B cell (primary cell): ENCODE data around the gene DLG1. TPM values are rescaled to one million over a fixed set of nuclear protein-coding genes. Genes with fewer than 3 reads are reported as not detected.

Source experiments
- ATAC-seq: fragments of 200-7000 bp; cut with Tn5 transposase; one replicate; pipeline ENCODE4 v1.10.0; 2021; ENCODE audit warnings: low read depth, mild to moderate bottlenecking, moderate number of reproducible peaks, moderate library complexity
- CTCF ChIA-PET: fragments of 350-600 bp; sonication (Branson Sonifier 250); formaldehyde crosslinking; loops from one replicate; lab custom pipeline; 2021; ENCODE audit warnings: antibody characterized with exemption, inconsistent platforms; lab: Charles Lee
- POLR2A ChIA-PET: fragments of 350-600 bp; sonication (Branson Sonifier 250); formaldehyde crosslinking; loops from one replicate; lab custom pipeline; 2021; ENCODE audit warnings: antibody characterized with exemption; lab: Charles Lee
- DNase-seq: peaks from one replicate; pipeline ENCODE4 v3.0.0; 2013
- H2AFZ ChIP-seq: 2 replicates; pipeline ENCODE4 v1.6.1; 2012; ENCODE audit warnings: mild to moderate bottlenecking, low read depth, low read length; ENCODE audit not compliant: insufficient read depth, poor library complexity, severe bottlenecking
- H3K27ac ChIP-seq, 2 donors: 1 replicate in 1 of 2; 2 replicates in 1 of 2; pipeline ENCODE4 v1.5.1; 2012 to 2013; ENCODE audit warnings: low read length in 2 of 2, mild to moderate bottlenecking in 2 of 2, moderate library complexity in 1 of 2
- H3K27me3 ChIP-seq, 4 experiments: fragments of 200-600 bp in 1 of 4; sonication (generic) in 1 of 4; replicated peaks in 1 of 4; 1 replicate in 2 of 4; 2 replicates in 2 of 4; pipeline versions ENCODE4 v1.6.1 to v1.7.0; 2013 to 2016; ENCODE audit warnings: low read length in 3 of 4, mild to moderate bottlenecking in 2 of 4, mixed read lengths in 1 of 4, moderate library complexity in 1 of 4; ENCODE audit not compliant: insufficient read depth in 4 of 4, control insufficient read depth in 3 of 4; ENCODE audit errors: control extremely low read depth in 1 of 4
- H3K36me3 ChIP-seq, 2 experiments: replicated peaks in 1 of 2; 1 replicate in 1 of 2; 2 replicates in 1 of 2; pipeline versions ENCODE4 v1.6.1 to v1.7.1; 2013; ENCODE audit warnings: low read length in 1 of 2; ENCODE audit not compliant: insufficient read depth in 2 of 2, control insufficient read depth in 1 of 2; ENCODE audit errors: control extremely low read depth in 1 of 2, extremely low read depth in 1 of 2
- H3K4me1 ChIP-seq, 2 donors: fragments of 200-600 bp in 1 of 2; sonication (generic) in 1 of 2; 1 replicate in 1 of 2; 2 replicates in 1 of 2; pipeline versions ENCODE4 v1.5.1 to v1.6.1; 2013 to 2017; ENCODE audit warnings: low read length in 2 of 2; ENCODE audit not compliant: control insufficient read depth in 2 of 2, insufficient read depth in 2 of 2
- H3K4me2 ChIP-seq: replicated peaks from 2 replicates; pipeline ENCODE3; 2012; ENCODE audit warnings: mild to moderate bottlenecking, low read depth, low read length; ENCODE audit not compliant: poor library complexity, severe bottlenecking
- H3K4me3 ChIP-seq, 5 experiments: fragments of 200-600 bp in 1 of 5; sonication (generic) in 1 of 5; 1 replicate in 3 of 5; 2 replicates in 2 of 5; pipeline versions ENCODE4 v1.5.1 to v1.7.0; 2011 to 2016; ENCODE audit warnings: low read length in 4 of 5, mild to moderate bottlenecking in 4 of 5, low read depth in 2 of 5, control low read depth in 1 of 5, moderate library complexity in 1 of 5; ENCODE audit not compliant: insufficient read depth in 1 of 5; ENCODE audit errors: control extremely low read depth in 1 of 5, extremely low read depth in 1 of 5
- H3K79me2 ChIP-seq: fragments of 200-600 bp; sonication (generic); one replicate; pipeline ENCODE4 v1.6.0; 2016; ENCODE audit warnings: low read length; ENCODE audit not compliant: control insufficient read depth, insufficient read depth
- H3K9ac ChIP-seq: fragments of 200-600 bp; sonication (generic); 2 replicates; pipeline ENCODE4 v1.6.1; 2017; ENCODE audit warnings: mild to moderate bottlenecking, low read length, moderate library complexity
- H3K9me3 ChIP-seq, 3 donors: one replicate each; pipeline versions ENCODE4 v1.6.1 to v1.7.1; 2013; ENCODE audit warnings: low read length in 2 of 3; ENCODE audit not compliant: control insufficient read depth in 2 of 3, insufficient read depth in 1 of 3; ENCODE audit errors: control extremely low read depth in 1 of 3
- H4K20me1 ChIP-seq: 2 replicates; pipeline ENCODE4 v1.6.0; 2012; ENCODE audit warnings: mild to moderate bottlenecking, low read length; ENCODE audit not compliant: insufficient read depth, control insufficient read depth, poor library complexity, severe bottlenecking
- H3K27ac Mint-ChIP-seq: one replicate; pipeline ENCODE4 v1.8.0; 2021; ENCODE audit warnings: mixed read lengths
- H3K27me3 Mint-ChIP-seq: one replicate; pipeline ENCODE4 v1.8.0; 2021; ENCODE audit warnings: mixed read lengths
- H3K4me1 Mint-ChIP-seq: one replicate; pipeline ENCODE4 v1.8.0; 2021; ENCODE audit warnings: mixed read lengths
- H3K4me3 Mint-ChIP-seq: one replicate; pipeline ENCODE4 v1.8.0; 2021; ENCODE audit warnings: mixed read lengths
- H3K9me3 Mint-ChIP-seq: one replicate; pipeline ENCODE4 v1.8.0; 2022; ENCODE audit warnings: mixed read lengths; ENCODE audit not compliant: insufficient read depth
- EZH2 ChIP-seq: IDR thresholded peaks from 2 replicates; pipeline ENCODE4 v1.6.1; 2012; ENCODE audit warnings: borderline replicate concordance, low read depth, mild to moderate bottlenecking, moderate library complexity, low read length; ENCODE audit not compliant: insufficient read depth, poor library complexity, severe bottlenecking
- WGBS: methylation state at CpG from one replicate; pipeline ENCODE4 v1.1.5; 2013; ENCODE audit warnings: missing lambda C conversion rate; ENCODE audit not compliant: insufficient coverage; 5-methylcytosine and 5-hydroxymethylcytosine counted together
- intact Hi-C: fragments of 100-400 bp; cut with micrococcal nuclease; formaldehyde crosslinking; loops from one replicate; pipeline ENCODE4 v1.10.0; 2022
- polyA plus RNA-seq: library from polyadenylated mRNA; depleted of rRNA; stranded (reverse); fragments of >200 nt; gene quantifications from 2 replicates; pipeline ENCODE4 v1.2.3, GENCODE V29; 2012
- total RNA-seq, 2 donors: library from RNA; stranded (reverse); fragments of 120-200 nt in 1 of 2; gene quantifications; 1 replicate in 1 of 2; 2 replicates in 1 of 2; pipeline versions ENCODE4 v1.2.3 to v1.2.4, GENCODE V29; 2013 to 2022
- TF ChIP-seq, protein P1 (sequence below): fragments of 200-600 bp; IDR thresholded peaks from one replicate; pipeline ENCODE4 v1.8.0; 2022; ENCODE audit warnings: antibody characterized with exemption, mild to moderate bottlenecking

DLG1 gene
- total and polyA plus RNA-seq, 2 donors (not counting 1 experiment from before 2014, with no cell fraction given), result 23.4 to 114 TPM

DNA sequence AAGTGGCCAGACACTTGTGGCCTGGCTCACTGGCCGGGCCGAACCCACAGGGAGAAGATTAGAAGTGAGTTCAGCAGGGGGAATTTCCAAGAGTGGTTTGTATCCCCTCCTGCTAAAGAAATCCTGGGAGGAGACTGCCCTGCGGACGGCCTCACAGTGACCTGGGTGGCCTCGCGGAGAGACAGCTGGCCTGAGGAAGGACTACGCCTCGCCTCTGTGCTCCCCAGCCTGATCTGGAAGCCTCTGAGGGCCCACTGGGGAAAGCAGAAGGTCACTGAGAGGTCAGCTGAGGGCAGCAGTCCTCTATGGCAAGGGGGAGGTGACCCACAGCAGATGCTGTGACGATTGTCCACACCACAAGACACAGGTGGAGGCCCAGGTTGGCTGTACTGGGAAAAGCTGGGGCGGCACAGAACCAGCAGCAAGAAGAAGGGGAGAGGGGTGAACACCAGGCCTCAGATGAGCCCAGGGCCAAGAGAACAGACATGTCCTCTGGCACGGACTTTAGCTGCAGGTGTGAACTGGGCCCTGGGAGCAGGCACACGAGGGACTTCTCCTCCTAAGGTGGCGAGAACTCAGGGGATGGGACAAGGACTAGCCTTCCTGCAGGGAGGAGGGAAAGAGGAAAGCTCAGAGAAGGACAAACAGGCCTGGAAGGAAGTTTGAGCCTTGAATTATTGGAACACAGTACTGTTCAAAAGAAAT lies 37.2 kb upstream of the DLG1 start:
- no peaks in the 10 kb centered on the region for H3K36me3 ChIP-seq
- H2AFZ ChIP-seq, result no peak overlapping the region
- no peak overlapping the region for H3K4me3 Mint-ChIP-seq
- 91% methylated on average over 13 of the region's 13 CpGs for WGBS
- H3K4me1 Mint-ChIP-seq, result no peaks in the 10 kb centered on the region
- no peak overlapping the region for H3K4me2 ChIP-seq
- intact Hi-C loops, result no loop called here
- DNase-seq (no peak), ATAC-seq (no peak)
- no peak for TF ChIP-seq EZH2
- TF ChIP-seq, protein P1, sequence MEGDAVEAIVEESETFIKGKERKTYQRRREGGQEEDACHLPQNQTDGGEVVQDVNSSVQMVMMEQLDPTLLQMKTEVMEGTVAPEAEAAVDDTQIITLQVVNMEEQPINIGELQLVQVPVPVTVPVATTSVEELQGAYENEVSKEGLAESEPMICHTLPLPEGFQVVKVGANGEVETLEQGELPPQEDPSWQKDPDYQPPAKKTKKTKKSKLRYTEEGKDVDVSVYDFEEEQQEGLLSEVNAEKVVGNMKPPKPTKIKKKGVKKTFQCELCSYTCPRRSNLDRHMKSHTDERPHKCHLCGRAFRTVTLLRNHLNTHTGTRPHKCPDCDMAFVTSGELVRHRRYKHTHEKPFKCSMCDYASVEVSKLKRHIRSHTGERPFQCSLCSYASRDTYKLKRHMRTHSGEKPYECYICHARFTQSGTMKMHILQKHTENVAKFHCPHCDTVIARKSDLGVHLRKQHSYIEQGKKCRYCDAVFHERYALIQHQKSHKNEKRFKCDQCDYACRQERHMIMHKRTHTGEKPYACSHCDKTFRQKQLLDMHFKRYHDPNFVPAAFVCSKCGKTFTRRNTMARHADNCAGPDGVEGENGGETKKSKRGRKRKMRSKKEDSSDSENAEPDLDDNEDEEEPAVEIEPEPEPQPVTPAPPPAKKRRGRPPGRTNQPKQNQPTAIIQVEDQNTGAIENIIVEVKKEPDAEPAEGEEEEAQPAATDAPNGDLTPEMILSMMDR, result no peak
- no peak overlapping the region for H3K27ac Mint-ChIP-seq
- H4K20me1 ChIP-seq, result no peaks in the 10 kb centered on the region
- no peaks in the 10 kb centered on the region for H3K4me1 ChIP-seq
- no peaks in the 10 kb centered on the region for H3K9me3 Mint-ChIP-seq
- CTCF ChIA-PET, result no interaction called here
- peaks cover 18% of the 10 kb centered on the region for H3K27me3 Mint-ChIP-seq
- H3K27ac ChIP-seq, result no peak overlapping the region
- POLR2A ChIA-PET, result no interaction called here
- no peaks in the 10 kb centered on the region for H3K79me2 ChIP-seq
- H3K9me3 ChIP-seq, result no peaks in the 10 kb centered on the region
- no peak overlapping the region for H3K4me3 ChIP-seq
- no peak overlapping the region for H3K9ac ChIP-seq
- no peaks in the 10 kb centered on the region for H3K27me3 ChIP-seq

DNA sequence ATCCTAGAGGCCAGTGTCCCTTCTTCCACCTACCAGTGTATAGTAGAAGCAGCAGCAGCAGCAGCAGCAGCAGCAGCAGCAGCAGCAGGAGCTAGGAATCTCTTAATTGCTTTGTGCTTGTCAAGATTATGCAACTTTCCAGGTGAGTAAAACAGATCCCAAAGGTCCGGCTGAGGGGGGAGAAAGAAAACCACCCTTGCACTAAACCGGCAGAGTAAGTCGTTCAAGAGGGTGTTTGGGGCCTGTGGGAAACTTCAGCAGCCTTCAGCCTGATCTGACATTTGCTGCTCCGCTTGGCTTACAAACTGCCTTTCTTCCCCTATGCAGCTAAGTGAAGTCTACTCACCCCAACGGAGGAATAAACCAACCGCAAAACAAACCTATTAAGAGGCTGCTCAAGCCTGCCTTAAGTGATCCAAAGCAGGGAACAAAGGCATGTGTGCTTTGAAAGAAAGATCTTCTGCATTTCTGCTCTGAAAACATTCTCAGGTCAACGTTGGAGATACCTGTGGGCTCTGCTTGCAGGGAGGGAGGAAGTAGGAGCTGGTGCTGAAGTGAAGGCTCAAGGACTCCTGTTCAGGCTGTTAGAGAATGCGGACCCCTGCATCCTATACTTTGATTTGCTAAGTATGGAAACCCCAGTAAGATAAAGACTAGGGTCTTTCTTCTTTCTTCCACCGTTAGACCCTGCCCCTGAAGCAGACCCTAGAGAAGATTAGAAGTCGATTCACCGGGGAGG lies 35.7 kb upstream of the DLG1 start:
- CTCF ChIA-PET, result interaction anchor here (0.7 kb wide), 1 partner anchor 177 kb away, joined by 3 read pairs; no protein-coding TSS in a partner anchor

More for the DNA sequence above, 35.7 kb upstream of the DLG1 start:
- DNase-seq (no peak), ATAC-seq (no peak)
- intact Hi-C loops, result no loop called here
- 89% methylated on average over 4 of the region's 11 CpGs for WGBS
- Histone ChIP-seq H3K27me3 (peaks cover 0 to 3% (median 0%) of the 10 kb centered on the region in 4 experiments), H3K27ac (no peak overlapping the region), H3K36me3 (no peaks in the 10 kb centered on the region), H2AFZ (no peak overlapping the region), H3K79me2 (no peaks in the 10 kb centered on the region), H3K9ac (no peak overlapping the region), H3K4me1 (no peaks in the 10 kb centered on the region), H3K4me3 (no peak overlapping the region), H4K20me1 (no peaks in the 10 kb centered on the region), H3K4me2 (no peak overlapping the region), H3K9me3 (no peaks in the 10 kb centered on the region)
- TF ChIP-seq, protein P1, result no peak
- TF ChIP-seq EZH2, result no peak
- H3K27ac Mint-ChIP-seq, result no peak overlapping the region
- POLR2A ChIA-PET, result no interaction called here
- no peaks in the 10 kb centered on the region for H3K4me1 Mint-ChIP-seq
- no peaks in the 10 kb centered on the region for H3K9me3 Mint-ChIP-seq
- H3K4me3 Mint-ChIP-seq, result no peak overlapping the region
- H3K27me3 Mint-ChIP-seq, result peaks cover 18% of the 10 kb centered on the region
